ENCODE results near the gene GPS2.

DNA sequence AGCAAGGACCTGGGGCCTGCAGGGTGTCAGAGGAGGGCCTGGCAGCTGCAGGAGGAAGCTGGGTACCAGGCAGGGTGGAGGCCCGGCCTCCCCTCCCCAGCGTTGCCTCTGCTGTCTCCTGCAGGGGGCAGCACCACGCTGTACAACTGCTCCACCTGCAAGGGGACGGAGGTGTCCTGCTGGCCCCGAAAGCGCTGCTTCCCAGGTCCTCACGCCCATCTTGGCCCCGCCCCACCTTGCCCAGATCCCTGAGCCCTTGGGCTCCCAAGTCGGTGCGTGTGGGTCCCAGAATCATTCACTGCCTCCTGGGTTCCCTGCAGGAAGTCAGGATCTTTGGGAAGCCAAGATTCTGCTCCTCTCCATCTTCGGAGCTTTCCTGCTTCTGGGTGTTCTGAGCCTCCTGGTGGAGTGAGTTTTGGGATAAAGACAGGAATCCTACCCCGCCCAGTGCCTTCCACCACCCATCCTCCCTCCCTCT, 41.0 kb upstream of the GPS2 start:
- TF ChIP-seq, protein P1, sequence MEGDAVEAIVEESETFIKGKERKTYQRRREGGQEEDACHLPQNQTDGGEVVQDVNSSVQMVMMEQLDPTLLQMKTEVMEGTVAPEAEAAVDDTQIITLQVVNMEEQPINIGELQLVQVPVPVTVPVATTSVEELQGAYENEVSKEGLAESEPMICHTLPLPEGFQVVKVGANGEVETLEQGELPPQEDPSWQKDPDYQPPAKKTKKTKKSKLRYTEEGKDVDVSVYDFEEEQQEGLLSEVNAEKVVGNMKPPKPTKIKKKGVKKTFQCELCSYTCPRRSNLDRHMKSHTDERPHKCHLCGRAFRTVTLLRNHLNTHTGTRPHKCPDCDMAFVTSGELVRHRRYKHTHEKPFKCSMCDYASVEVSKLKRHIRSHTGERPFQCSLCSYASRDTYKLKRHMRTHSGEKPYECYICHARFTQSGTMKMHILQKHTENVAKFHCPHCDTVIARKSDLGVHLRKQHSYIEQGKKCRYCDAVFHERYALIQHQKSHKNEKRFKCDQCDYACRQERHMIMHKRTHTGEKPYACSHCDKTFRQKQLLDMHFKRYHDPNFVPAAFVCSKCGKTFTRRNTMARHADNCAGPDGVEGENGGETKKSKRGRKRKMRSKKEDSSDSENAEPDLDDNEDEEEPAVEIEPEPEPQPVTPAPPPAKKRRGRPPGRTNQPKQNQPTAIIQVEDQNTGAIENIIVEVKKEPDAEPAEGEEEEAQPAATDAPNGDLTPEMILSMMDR (IDR thresholded peaks at IDR 0.05), result peak; percentile 80 to 97 (median 92)
- TF ChIP-seq POLR2A (IDR thresholded peaks at IDR 0.05), result peak in 1 of 2 donors; percentile 15
